Central memory CD4-positive, alpha-beta T cell (primary cell): Measurements from ENCODE around the gene HNRNPK.

Experiments
- DNase-seq: peaks from one replicate; pipeline ENCODE4 v3.0.0; 2022
- total RNA-seq, 3 experiments: gene quantifications; one replicate each; lab custom pipeline; 2026; lab: John Stamatoyannopoulos, UW

The HNRNPK gene
- 742 to 1,395 (median 790) reads per million in 3 experiments for total RNA-seq

- peak; percentile 99 for DNase-seq
Measured at GRCh38 chr9:83979812-83980394, at the start of gene HNRNPK. Gene HNRNPK, minus strand, starts transcription at chr9:83980215. Its CDS starts 1,963 bp downstream, at chr9:83978252.

DNA sequence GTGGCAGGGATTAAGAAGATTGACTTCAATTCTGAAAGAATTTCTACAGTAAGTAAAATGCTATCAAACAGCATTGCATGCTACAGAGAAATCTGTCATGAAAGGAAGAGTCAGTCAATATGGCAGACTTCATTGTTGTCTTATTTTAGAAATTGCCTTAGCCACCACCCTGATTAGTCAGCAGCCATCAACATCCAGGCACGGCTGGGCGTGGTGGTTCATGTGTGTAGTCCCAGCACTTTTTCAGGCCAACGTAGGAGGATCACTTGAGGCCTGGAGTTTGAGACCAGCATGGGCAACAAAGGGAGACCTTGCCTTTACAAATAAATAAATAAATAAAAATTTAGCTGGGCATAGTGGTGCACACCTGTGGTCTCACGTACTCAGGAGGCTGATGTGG, 47.2 kb upstream of the HNRNPK start:
- no peak for DNase-seq

- no peak for DNase-seq
Measured at GRCh38 chr9:84024041-84024575, 44.1 kb upstream of the HNRNPK start.

DNA sequence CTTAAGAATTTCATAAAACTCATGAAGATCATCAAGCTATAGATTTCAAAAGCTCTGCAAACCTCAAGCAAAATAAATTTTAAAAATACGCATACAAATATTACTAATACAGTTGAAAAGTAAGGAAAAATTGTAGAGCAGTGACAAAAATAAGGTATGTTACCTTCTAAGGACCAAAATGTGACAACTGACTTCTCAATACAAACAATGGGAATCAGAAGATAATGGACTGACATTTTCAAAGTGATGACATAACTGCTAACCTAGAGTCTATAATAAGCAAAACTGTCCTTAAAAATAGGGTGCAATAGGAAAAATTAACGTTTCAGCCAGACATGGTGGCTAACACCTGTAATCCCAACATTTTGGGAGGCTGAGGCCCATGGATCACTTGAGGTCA, 27.6 kb upstream of the HNRNPK start:
- DNase-seq, result no peak

- no peak for DNase-seq
Measured at GRCh38 chr9:84003246-84003645, 23.2 kb upstream of the HNRNPK start.

- DNase-seq, result peak; percentile 7
Measured at GRCh38 chr9:84002344-84002743, 22.3 kb upstream of the HNRNPK start.

- no peak for DNase-seq
Measured at GRCh38 chr9:84001621-84002020, 21.6 kb upstream of the HNRNPK start.

GRCh38 chr9:84000186-84000585, 20.2 kb upstream of the HNRNPK start:
- DNase-seq, result no peak

DNA sequence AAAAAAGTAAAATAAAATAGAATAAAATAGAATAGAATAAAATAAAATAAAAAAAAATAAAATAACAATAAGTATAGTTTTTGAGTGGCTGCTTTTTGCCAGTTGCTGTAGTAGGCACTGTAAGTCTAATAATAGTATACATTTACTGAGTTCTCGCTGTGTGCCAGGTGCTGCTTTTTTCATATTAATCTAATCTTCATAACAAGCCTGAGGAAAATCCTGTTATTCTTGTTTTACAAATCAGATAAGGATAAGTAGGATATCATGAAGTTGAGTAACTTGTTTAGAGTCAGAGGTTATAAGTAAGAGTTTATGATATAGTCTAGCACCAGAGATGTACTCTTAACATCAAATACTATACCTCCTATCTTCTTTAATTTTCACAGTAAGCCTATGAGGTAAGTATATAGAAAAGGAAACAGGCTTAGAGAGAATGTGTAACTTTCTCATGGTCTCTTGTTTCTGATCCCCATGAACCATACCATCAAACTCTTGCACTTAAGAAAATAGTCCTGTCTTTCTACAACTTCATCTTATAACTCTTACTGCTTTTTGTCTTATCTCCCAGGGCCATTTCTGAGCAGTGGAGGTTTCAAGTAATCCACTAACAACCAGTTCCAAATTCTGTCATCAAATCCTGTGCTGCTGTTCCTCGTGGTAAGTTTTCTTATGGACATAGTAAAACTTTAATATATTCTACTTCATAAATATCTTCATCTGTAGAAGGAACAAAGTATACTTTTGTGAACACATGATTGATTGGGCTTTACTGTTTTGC, 19.3 kb upstream of the HNRNPK start:
- DNase-seq, result no peak

GRCh38 chr9:83996126-83996525, 16.1 kb upstream of the HNRNPK start:
- no peak for DNase-seq

GRCh38 chr9:83992901-83993300, 12.9 kb upstream of the HNRNPK start:
- no peak for DNase-seq

DNA sequence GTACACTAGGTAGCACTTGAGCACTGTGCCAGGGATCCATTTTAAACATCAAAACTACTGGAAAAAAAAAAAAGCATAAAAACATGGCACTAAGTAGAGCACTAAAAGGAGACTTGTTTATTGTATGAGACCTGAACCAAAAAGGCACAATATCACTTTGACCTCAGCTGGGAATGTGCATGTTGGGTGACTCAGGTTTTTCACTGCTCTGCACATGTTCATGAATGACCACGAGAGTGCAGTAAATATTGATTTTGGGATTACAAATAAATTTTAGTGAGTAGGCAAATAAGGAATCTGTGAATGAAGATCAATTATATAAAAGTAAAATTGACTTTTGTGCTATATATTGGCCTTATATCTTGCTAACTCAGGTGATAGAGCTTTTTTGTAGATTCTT, 12.4 kb upstream of the HNRNPK start:
- no peak for DNase-seq

GRCh38 chr9:83991355-83991754, 11.3 kb upstream of the HNRNPK start:
- DNase-seq, result no peak

GRCh38 chr9:83988411-83988810, 8.4 kb upstream of the HNRNPK start:
- no peak for DNase-seq

- no peak for DNase-seq
Measured at GRCh38 chr9:83987402-83987791, 7.4 kb upstream of the HNRNPK start.

- no peak for DNase-seq
Measured at GRCh38 chr9:83986765-83987401, 6.9 kb upstream of the HNRNPK start.

- no peak for DNase-seq
Measured at GRCh38 chr9:83986195-83986594, 6.2 kb upstream of the HNRNPK start.

- DNase-seq, result no peak
Measured at GRCh38 chr9:83981126-83981871, 1.3 kb upstream of the HNRNPK start.

GRCh38 chr9:83980395-83981125, 545 bp upstream of the HNRNPK start, which contains the start of gene RMI1:
Gene RMI1, plus strand, starts transcription at chr9:83980805. Its CDS starts 20,182 bp downstream, at chr9:84000987.
- DNase-seq, result peak; percentile 98

DNA sequence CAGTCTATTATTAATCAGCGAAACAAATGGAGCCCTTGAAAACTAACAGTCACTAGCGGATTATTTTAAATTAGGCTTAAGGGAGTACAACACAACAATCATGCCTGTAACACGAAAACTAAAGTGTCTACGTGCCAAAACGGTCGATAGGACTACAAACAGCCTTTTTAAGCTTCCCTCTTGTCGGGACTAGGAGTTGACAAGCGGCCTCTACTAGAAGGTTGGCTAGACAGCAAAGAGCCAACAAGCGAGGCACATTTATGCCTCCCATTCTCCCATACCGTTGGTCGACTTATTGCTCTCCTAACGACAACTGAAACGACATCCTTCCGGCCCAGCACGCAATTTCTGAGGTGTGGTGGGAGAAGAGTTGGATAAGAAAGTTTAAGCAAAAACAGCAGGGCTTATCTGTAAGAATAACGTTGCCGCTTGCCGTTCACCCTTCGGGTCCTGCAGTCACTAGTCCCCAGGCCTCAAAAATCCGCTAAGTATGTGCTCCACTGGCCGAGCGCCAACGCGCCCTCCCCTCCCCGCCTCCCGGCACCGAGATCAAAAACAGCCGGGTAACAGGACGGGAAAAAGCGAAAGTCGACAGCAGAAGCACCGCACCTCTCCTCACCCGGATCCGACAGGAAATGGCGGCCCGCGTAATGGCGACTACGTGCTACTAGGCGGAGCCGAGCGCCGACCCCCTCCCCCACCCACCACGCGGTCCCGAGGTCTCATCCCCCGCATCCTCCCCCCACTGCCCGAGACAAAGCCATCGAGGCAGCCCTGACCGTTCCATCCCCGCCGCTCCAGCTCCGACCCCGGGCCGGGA, 813 bp downstream of the HNRNPK start:
- DNase-seq, result peak; percentile 90

DNA sequence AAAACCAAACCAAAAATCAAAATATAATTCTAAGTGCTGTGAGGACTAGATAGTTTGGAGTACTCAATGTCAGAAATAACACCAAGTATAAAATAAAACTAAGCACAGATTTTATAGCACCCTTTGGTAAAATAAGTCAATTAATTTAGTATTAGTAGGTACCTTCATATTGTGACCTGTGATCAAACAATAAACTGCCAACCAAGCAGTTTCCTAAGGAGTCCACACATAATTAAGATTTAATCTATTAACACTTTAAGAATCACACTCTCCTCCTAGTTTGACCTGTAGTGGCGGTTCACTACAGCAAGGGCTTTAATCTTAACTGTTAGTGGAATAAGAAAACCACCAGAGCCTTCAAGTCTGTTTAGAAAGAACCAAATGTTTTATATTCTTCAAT, 2.8 kb downstream of the HNRNPK start:
- no peak for DNase-seq
